K562 treated with DMSO at 1 percent for 4 hours (cell line): Measurements from ENCODE around the gene SPATA24. TPM values are rescaled to one million over a fixed set of nuclear protein-coding genes. Genes with fewer than 3 reads are reported as not detected.

Experiments
- total RNA-seq: library from RNA; unstranded; fragments of 300-600 nt; gene quantifications from 2 replicates; pipeline ENCODE4 v1.2.3, GENCODE V29; 2022; ENCODE audit not compliant: insufficient read depth

The SPATA24 gene, protein sequence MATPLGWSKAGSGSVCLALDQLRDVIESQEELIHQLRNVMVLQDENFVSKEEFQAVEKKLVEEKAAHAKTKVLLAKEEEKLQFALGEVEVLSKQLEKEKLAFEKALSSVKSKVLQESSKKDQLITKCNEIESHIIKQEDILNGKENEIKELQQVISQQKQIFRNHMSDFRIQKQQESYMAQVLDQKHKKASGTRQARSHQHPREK
- total RNA-seq: 7.4 and 7.8 TPM in 2 replicates

DNA sequence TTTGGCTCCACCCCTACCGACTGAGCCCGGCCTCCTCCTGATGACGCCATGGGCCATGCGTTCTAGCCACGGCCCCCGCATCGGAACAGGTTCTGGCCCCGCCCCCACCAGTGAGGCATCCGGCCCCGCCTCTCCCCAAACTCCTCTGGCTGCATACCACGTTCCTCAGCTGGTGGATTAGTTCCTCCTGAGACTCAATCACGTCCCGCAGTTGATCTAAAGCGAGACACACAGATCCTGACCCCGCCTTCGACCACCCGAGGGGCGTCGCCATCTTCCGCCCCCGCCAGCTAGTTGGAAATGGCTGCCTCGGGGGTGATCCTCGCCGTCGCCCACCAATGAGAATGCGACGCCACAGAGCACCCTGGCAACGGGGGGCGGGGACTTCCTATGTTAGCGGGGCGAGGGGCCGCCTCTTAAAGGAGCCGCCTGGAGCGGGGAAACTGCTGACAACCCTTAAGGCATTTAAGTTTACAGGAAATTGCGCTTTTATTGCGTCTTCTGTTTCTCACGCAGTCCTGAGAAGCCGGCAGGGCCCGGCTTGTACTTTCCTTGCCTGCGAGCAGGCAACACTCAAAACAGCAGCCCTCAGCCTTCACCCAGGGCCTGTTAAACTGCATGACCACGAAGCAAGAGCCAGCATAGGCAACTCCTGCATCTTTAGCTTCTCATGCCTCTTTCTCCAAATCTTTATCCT is at the start of gene SPATA24:
TSS of gene SPATA24 (minus strand) at position 303 of the 697 bp plus-strand sequence. CDS start at position 274, 29 bp downstream.

DNA sequence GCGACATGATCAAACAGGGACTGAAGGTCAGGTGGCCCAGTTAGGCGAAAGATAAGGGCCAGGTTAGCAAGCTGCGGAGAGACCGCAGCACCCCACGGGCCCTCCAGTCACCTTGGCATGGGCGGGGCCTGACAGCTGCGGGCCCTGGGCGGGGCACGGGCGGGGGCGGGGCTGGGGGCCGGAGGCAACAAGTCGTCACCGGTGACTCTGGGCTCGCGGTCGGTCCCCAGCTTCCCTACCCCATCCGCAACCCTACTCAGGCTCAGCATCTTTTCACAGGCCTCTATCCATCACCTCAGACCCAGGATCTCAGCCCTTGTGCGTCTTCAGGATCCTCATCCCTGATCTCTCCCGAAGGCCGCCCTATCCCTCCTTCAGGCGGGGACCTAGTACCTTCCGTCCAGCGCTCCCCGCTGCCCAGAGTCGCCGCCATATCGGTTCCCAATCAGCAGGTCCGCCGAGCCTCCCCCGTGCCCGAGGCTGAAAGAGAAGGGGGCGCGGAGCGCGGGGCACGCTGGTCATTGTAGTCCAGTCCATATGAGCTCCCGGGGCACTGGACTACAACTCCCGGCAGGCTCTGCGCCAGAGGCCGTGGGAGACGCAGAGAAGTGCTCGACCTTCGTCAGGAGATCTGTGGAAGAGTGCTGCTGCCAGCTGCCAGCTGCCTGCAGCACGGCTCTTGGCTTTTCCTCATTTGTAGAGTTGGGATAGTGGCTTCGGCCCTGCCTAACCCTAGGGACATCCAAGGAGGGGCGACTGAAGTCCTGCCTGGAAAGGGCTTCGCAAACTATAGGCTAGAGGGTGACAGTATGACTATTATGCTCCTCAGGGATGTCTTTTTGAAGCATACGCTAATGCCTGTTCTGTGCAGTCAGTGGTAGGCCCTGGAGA is 35.4 kb upstream of the SPATA24 start, which contains the start of gene DNAJC18:
TSS of gene DNAJC18 (minus strand) at position 513 of the 891 bp plus-strand sequence. CDS start at position 433, 80 bp downstream.

DNA sequence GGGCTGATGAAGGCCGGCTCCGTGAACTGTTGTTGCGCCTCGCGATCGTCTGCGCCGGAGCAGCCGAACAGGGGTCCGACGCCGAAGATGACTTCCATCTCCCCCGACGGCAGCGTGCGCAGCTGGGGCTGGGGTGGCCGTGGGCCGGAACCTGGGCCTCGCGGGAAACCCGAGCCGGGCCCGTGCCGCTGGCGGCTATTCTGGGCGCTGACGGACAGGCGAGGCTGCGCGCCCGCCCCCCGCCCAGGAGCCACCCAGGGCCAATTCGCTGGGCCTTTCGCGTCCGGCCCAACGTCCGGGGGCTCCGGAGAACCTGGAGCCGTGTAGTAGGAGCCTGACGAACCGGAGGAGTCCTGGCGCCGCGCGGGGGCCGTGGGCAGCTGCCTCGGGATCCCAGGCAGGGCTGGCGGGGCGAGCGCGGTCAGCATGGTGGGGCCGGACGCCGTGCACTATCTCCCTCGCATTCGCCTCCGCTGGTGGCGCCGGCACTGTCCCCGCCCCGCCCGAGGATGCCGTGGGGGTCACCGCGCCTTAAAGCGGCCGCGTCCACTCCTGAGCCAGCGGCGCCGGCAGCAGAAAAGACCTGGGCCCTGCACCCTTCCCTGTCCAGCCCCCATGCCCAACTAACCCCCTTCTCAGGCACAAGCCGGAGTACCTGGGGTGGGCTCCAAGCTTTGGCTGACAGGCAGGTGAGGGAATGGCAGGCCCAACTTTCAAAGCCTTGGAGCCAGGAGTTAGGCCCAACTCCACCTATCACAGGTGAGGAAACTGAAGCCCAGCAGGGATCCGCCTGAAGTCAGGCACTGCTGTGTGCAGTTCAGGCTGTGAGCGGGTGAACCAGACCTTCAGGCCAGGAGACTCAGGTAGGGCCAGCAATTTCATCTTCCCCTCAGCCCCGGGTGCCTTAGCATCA is 9.0 kb downstream of the SPATA24 start, which contains the start of gene PROB1:
TSS of gene PROB1 (minus strand) at position 451 of the 913 bp plus-strand sequence. CDS start at position 428, 23 bp downstream.

DNA sequence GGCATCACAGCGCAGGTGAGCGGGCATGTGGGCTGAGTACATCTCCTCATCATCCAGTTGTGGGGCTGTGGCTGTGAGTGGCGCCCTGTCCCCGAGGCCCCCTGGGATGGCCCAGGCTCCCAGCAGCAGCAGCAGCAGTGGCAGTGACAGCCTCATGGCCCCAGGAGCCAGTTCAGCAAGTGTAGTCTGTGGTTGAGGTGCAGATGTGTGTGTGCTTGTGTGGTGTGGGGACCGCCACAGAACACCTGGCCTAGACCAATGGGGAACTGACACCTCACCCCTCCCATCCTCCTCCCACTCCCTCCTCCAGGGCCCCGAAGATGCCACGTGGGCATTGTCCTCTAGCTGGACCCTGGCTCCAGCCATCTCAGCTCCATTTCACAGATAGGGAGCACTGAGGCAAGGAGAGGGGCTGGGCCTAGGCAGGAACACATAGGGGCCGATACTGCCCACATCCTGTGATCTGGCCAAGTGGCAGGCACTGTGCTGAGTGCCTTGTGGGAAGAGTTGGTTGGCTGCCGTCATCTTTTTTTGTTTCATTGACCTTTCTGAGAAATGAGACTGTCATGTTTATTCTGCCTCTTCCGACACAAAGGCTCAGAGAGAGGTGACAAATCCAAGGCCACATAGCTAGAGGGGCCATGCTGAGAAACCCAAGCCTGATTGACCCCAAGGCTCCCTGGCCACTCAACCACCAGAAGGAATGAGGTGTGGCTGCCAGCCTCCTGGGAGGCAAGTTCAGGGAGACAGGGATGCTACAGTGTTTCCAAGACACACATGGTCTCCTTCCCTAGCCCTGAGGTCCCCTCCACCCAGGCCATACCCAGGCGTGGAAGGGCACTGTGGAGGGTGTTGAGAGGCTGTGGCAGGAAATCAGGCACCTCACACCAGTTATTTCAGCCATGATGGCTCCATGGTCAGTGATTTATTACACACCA is 13.9 kb downstream of the SPATA24 start, which contains the start of gene MZB1:
TSS of gene MZB1 (minus strand) at position 213 of the 938 bp plus-strand sequence. CDS start at position 156, 57 bp downstream.

DNA sequence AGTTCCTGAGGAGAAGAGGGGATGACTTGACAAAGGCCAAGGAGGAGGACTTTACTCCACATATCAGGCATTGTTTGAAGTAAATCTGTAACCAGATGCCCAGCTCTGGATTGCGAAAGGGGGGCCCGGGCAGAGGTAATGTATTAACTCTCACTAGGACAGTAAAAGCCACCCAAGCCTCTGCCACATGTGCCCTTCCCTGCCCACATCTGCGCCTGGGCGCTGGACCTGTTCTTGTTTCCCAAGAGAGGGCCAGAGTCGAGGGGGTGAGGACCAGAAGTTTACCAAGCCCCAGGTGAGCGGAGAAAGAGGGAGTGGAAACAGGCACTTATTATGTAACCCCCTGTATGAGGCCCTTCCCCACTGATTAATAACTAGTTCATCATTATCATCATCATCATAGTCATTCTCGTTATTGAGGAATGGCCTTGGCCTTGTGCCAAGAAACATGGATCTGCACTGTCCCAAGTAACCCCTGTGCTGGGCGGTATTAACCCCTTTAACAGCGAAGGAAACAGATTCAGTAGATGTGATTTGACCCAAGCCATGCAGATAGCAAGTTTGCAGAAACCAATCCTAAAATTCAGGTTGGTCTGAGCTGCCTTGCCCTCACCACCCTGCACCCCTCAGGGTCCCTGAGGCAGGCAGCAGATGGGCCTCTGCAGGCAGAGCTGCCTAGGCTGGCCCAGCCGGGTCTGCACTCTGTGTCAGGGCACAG is 20.5 kb downstream of the SPATA24 start, which contains the start of gene SLC23A1:
TSS of gene SLC23A1 (minus strand) at position 23 of the 718 bp plus-strand sequence. CDS start 44 bp downstream, outside the sequence.

Other genes with a start within 250 kb of the SPATA24 start
- 20.6 and 36.9 TPM in 2 replicates for gene SIL1, start 205.7 kb downstream of the SPATA24 start, total RNA-seq
- 130 and 131 TPM in 2 replicates for gene MATR3, start 110.3 kb downstream of the SPATA24 start, total RNA-seq
- 134 and 135 TPM in 2 replicates for gene PAIP2, start 62.2 kb downstream of the SPATA24 start, total RNA-seq
- 0.44 TPM in 1 of 2 replicates, not detected in the other for gene SLC23A1, start 20.8 kb downstream of the SPATA24 start, total RNA-seq
- 1.2 TPM in 1 of 2 replicates, not detected in the other for gene MZB1, start 14.2 kb downstream of the SPATA24 start, total RNA-seq
- gene PROB1, start 9.0 kb downstream of the SPATA24 start, total RNA-seq: 2.4 and 3.0 TPM in 2 replicates
- gene DNAJC18, start 35.4 kb upstream of the SPATA24 start, total RNA-seq: 1.7 and 3.1 TPM in 2 replicates
- gene ECSCR, start 58.7 kb upstream of the SPATA24 start, total RNA-seq: not detected in 2 replicates
- gene SMIM33, start 66.9 kb upstream of the SPATA24 start, total RNA-seq: not detected in 2 replicates
- gene STING1, start 78.7 kb upstream of the SPATA24 start, total RNA-seq: 106 and 131 TPM in 2 replicates
- gene UBE2D2, start 157.2 kb upstream of the SPATA24 start, total RNA-seq: 109 and 116 TPM in 2 replicates
- 55.0 and 60.3 TPM in 2 replicates for gene CXXC5, start 244.3 kb upstream of the SPATA24 start, total RNA-seq